Activated T-cell treated with anti-CD3 and anti-CD28 coated beads for 1 hour (primary cell): Measurements from ENCODE around the gene ADCY7.

ENCODE experiments used
- DNase-seq: peaks from one replicate; pipeline ENCODE4 v3.0.0-alpha.2; 2020; ENCODE audit warnings: low read depth

The ADCY7 gene

DNA sequence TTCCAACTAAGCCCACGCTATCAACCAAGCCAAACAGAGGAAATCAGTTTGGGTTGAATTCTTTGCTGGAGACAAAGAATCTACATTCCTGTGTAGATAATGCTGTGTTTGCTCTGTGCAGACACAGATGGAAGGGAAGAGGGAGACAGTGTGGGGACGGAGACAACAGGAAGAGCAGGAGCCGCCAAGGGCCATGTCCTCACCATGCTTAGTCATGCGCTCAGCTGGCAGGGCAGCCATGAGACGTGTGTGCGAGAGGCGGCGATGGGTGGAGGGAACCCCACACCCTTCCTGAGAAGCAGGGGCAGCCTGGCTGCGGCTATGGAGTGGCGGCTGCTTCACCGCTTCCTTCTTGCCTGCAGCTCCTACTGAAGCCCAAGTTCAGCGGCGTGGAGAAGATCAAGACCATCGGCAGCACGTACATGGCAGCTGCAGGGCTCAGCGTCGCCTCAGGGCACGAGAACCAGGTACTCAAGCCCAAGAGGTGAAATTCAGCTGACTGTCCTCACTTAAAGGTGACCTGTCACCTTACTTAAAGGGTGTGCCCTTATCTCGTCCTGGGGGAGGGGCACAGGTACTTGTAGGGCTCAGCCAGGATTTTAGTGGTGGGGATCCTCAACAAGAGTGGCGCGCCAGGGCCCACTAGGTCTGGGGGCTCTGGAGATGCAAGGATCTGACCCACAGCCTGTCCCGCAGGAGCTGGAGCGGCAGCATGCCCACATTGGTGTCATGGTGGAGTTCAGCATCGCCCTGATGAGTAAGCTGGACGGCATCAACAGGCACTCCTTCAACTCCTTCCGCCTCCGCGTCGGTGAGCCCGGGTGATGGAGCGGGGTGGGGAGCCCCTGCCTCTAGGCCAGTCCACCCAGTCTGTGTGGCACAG lies 47.5 kb downstream of the ADCY7 start:
- peak; percentile 15 for DNase-seq

DNA sequence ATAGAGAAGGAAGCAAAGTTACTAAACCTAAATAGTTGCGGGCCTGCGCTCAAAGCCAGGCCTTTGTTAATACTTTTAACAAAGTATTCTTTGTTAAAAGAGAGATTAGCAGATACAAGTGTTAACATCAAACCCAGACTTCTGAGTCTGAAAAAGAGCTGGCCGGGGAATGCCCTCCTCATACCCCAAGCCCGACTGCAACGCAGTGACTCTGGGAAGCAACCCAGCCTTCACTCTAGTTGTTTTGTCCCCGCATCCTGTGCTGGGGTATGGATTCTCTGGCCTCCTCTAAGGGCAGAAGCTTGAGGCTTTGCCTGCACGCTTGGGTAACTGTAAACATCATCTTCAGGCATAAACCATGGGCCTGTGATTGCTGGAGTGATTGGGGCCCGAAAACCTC lies 48.3 kb downstream of the ADCY7 start:
- DNase-seq: no peak

DNA sequence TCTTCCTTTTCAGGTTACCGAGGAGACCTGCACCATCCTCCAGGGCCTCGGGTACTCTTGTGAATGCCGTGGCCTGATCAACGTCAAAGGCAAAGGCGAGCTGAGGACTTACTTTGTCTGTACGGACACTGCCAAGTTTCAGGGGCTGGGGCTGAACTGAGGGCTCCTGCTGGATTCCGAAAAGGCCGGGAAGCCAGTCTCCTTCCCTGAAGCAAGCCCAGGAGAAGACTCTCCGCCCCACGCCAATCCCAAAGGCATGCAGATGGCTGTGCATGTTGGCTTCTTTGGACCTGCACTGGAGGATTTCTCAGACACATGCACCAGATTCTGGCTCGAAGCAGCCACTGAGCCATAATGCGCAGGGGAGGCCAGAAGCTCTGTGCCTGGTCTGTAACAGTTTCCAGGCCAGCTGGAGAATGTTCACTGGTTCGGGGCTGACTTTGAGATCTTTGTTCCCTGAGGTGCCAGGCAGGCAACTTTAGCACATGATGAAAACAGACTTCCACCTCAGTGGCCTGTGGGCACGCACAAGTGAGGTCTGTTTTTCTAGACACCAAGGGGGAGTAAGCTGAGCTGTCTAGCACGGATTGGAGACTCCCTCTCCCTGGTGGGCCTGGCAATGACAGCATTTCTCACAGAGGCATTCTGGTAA lies 49.1 kb downstream of the ADCY7 start:
- no peak for DNase-seq

- no peak for DNase-seq
Measured at GRCh38 chr16:50316102-50316847, 49.9 kb downstream of the ADCY7 start.

DNA sequence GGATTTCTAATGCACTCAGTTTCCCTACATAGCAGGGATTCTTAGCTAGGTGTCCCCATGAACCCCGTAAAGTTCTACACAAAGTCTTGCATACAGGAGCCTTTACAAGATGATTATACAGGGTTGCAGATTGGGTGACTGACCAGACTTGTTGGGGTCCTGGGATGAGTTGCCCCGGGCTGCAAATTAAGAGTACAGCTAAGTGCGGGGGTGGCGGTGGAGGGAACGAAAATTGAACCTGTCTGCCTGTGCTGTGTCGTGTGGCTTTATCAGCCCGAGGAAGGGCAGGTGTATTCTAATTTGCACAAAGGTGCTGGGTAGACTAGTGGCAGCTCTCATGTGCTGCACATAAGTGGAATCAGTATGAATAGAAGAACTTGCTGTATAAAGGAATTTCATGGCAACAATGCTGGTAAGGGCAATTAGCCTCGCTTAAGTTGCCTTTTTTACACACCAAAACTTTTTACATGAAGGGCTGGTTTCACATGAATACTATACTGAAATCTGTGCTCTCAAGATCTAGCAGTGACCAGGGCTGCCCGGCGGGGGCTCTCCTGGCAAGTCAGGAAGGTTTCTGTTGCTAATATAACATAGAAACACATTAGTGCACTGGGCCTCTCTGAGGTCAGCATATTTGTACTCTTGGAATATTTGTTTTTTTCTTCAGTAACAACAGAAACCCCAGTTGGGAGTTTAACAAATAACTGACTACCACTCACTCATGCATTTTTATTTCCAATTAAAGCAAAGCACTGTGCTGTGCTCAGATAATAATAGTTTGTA lies 50.7 kb downstream of the ADCY7 start:
- no peak for DNase-seq

DNA sequence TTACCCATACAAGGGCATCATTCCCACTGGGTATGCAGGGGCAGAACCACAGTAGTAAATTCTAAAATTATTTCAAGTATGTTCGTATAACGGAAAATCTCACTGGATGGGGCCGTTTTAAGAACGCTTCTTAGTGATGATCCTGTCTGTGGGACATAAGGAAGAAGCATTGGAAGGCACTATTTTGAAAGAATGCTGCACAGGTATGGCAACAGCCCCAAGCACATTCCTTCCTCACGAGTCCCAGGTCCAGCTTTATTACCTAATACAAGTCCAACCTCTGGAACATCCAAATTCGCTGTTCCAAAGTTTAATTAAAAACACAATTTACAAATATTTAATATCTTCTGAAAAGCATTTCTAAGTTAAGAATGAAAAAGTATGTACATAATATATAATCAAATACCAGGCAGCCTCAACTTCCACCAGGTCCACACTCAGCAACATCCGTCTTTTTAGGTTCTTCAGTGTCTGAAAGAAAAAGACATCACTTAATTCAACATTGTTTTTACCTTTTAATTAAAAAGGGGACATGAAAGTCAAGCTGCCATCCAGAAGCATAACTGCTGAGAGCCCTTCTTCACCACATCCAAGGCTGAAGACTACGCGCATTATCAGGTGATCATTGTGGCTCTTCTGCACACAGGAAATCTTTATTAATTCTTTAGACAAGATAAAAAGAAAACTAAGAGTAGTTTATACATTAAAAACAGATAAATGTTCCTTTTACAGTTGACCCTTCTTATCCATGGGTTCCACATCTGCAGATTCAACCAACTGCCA lies 52.6 kb downstream of the ADCY7 start:
- no peak for DNase-seq

DNA sequence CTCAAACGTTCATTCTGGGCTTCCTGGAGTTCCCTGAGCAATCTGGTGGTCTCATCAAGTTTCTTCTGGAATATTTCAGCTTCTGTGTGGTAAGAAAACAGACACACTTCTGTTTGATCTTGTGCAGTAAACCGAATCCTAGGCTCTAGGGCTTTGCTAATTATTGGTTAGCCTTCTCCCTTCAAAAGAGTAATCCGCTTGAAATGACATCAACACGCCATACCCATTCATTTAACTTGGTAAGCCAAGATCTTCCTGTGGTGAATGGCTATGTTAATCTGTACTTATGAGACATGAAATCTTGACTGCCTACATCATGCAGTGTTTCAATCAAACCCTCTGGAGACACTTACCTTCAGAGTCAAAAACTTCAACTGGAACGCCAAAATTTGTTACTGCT lies 54.0 kb downstream of the ADCY7 start:
- DNase-seq: no peak

DNA sequence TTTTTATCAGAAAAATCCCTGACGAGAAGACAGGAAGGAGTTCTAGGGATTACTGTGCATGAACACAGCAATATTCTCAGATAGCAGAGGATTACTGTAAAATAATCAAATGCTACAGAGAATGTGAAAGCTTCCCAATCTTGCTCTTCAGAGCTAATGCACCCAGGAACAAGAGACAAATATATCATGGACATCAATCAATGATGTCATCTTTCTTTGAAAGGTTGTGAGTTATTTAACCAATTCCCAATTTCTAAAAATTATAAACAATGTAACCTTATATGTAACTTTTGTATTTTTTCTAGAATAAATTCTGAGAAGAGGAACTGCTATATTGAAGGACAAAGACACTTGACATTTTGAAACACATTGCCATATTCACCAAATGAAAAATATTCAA lies 56.0 kb downstream of the ADCY7 start:
- DNase-seq: no peak

DNA sequence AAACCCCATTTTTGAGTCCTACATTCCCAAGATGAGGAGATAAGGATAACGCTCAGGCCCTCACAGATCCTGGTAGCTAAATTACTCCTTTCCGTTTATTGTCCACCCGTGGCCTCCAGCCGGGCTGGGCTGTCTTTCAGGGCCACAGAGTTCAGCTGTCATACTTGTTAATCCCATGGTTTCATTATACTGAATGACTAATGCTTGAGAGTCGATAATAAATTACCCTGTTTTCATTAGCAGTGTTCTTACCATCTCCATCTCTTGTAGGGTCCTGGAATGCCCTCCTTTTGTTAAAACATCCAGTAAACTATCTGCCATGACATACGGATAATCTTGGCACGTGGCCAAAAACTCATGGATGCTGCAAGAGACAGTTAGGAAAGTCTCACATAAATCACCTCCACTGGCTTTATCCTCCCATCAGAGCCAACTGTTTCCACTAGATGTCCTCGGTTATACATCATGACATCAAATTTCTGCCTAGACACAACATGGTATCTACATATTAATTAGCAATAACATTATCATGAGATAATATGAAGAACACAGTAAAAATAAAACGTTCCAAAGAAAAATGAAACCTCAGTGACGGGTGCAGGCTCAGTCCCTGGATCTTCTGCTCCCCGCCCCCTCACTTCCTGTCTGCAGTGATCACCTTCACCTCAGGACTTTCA lies 57.1 kb downstream of the ADCY7 start:
- DNase-seq: no peak

- no peak for DNase-seq
Measured at GRCh38 chr16:50324345-50324744, 58.0 kb downstream of the ADCY7 start.

GRCh38 chr16:50326264-50326663 lies 59.9 kb downstream of the ADCY7 start:
- DNase-seq: no peak

DNA sequence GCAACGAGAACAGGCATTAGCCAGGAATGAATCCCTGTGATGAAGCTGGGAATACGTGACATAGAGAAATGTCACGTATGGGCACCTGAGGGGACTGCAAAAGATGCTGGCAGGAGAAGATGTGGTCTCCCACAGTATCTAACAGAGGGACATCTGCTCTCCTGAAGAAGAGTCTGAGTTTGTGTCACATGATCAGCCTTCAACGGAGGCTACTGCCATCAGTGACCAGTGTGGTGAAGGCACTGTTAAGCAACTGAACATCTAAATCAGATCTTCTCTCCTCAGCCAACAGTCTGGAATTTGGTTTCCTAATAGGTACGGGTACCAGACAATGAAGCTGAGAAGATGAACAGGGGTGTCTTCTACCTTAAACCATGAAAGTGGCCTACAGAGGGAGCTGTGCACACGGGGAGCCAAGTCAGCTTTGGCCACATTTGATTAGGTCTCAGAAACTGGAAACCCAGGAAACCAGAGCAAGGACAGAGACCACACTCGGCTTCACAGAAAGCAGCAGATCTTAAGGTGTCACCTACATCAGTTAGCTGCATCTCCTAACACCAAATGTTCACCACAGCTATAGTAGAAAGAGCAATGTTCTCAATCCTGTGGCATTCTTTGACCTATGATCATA lies 60.6 kb downstream of the ADCY7 start:
- DNase-seq: peak; percentile 46

GRCh38 chr16:50329446-50330189 lies 63.3 kb downstream of the ADCY7 start:
- no peak for DNase-seq

- no peak for DNase-seq
Measured at GRCh38 chr16:50331570-50331969, 65.2 kb downstream of the ADCY7 start.

- no peak for DNase-seq
Measured at GRCh38 chr16:50332599-50332998, 66.2 kb downstream of the ADCY7 start.

- DNase-seq: no peak
Measured at GRCh38 chr16:50334106-50334975, 68.0 kb downstream of the ADCY7 start.

DNA sequence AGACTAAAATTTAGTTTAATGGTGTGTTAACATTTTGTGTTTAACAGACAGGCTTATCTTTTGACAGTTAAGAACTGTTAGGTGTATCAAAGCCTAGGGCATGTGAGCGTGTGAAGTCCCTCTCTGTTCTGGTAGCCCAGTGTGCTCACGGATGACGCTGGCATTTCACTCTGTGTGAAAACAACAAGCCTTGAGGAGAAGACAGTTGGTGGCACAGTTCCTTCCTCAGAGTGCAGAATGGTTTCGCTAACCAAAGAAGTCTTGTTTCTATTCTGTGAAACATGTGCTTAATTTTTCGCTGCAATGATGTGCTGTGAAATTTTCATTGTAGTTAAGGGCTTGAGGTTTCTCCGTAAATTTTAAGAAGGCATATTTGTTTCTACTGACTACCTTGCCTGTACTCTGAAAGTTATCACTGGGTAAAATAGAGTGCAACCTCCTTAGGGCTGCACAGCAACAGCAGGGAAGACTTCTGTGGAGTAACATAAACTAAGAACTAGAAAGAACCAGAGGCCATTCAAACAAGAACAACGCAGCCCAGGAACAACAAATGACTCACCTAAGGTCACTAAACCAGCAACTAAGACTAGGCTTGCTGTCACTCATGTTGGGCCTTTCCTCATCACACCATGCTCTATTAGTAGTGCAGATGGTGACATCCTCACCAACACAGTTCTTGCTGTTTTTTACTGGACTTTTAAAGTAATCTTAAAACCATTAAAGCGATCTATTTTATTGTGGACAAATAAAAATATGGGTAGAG lies 69.0 kb downstream of the ADCY7 start:
- no peak for DNase-seq

- DNase-seq: no peak
Measured at GRCh38 chr16:50336884-50337283, 70.5 kb downstream of the ADCY7 start.
